Measurements from ENCODE around the gene RBPJL. TPM values are rescaled to one million over a fixed set of nuclear protein-coding genes. Genes with fewer than 3 reads are reported as not detected.
"Not testable (repeated sequence)": the region's sequence is repeated elsewhere in the genome, so short reads cannot be mapped to it uniquely, and the experiment has no call there.

The RBPJL gene
- total RNA-seq, 4 donors from 2014 or later = not detected

GRCh38 chr20:45347936-45348778 is 41.5 kb downstream of the RBPJL start, which contains the start of gene SDC4:
SDC4 (minus strand) TSS chr20:45348424; CDS start chr20:45348384, 40 bp downstream.
- no peaks in the 10 kb centered on the region for H3K27me3 ChIP-seq
- H3K9me3 ChIP-seq = no peaks in the 10 kb centered on the region
- 0% methylated on average over 3 of the region's 77 CpGs; no CpG with 5 or more reads in 1 of the 2 donors for WGBS, 2 donors (ENCODE audit: low coverage in 1 of 2)
- peak within 1 kb of the TSS; percentile 85 to 96 (median 95) for H3K27ac ChIP-seq
- TF ChIP-seq POLR2A (IDR thresholded peaks at IDR 0.05) (peak; percentile 98), EP300 (IDR thresholded peaks at IDR 0.05) (no peak), CTCF (IDR thresholded peaks at IDR 0.05) (no peak), POLR2AphosphoS5 (IDR thresholded peaks at IDR 0.05) (peak; percentile 100)
- peaks cover 5 to 54% (median 38%) of the 10 kb centered on the region in 3 donors for H3K4me1 ChIP-seq
- ATAC-seq = peak; percentile 85
- H3K36me3 ChIP-seq = no peaks in the 10 kb centered on the region
- H3K4me3 ChIP-seq = peak within 1 kb of the TSS; percentile 70 to 80

DNA sequence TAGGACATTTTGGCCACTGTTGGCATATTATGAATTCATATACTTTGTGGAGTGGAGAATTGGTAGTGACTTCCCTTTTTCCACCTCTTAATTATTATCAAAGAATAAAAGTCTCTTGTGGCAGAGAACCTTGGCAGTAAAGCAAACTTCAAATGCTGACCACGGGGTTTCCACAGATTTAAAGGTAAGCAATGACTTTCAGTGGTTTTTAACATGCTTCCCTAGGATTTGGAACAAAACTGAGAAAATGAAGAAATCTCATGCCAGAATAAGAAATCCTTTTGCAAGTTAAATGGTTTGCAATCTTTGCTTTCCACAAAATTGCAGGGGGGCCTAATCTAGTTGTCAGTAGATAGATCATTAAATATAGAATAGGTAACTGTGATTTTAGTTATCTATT is 43.6 kb downstream of the RBPJL start:
- no peak overlapping the region for H3K4me3 ChIP-seq
- ATAC-seq = no peak
- peaks cover 3 to 48% (median 19%) of the 10 kb centered on the region in 3 donors for H3K4me1 ChIP-seq
- no peaks in the 10 kb centered on the region for H3K9me3 ChIP-seq
- H3K27me3 ChIP-seq = no peaks in the 10 kb centered on the region
- 80 to 87% methylated on average over 1 of the region's 1 CpG for WGBS, 2 donors (ENCODE audit: low coverage in 1 of 2)
- H3K36me3 ChIP-seq = no peaks in the 10 kb centered on the region
- H3K27ac ChIP-seq = no peak overlapping the region
- TF ChIP-seq EP300 (IDR thresholded peaks at IDR 0.05) (no peak), POLR2A (IDR thresholded peaks at IDR 0.05) (no peak), CTCF (IDR thresholded peaks at IDR 0.05) (no peak), POLR2AphosphoS5 (IDR thresholded peaks at IDR 0.05) (no peak)

DNA sequence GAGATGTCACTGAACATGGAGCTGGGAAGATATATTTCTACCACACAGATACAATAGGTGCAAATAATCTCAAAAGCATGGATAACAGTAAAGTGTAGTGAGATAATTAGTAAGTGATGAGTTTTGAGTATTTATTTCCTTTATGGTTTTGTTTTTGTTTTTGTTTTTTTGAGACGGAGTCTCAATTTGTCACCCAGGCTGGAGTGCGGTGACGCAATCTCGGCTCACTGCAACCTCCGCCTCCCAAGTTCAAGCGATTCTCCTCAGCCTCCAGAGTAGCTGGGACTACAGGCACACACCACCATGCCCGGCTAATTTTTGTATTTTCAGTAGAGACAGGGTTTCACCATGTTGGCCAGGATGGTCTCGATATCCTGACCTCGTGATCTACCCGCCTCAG is 44.2 kb downstream of the RBPJL start:
- peaks cover 6 to 48% (median 13%) of the 10 kb centered on the region in 3 donors for H3K4me1 ChIP-seq
- not testable (repeated sequence) for ATAC-seq, H3K27ac ChIP-seq, H3K27me3 ChIP-seq, H3K9me3 ChIP-seq, H3K4me3 ChIP-seq, H3K36me3 ChIP-seq
- WGBS, 2 donors (ENCODE audit: low coverage in 1 of 2) = 94 to 100% methylated on average over 2 to 10 of the region's 10 CpGs

- no peak for ATAC-seq
- 74 to 76% methylated on average over 3 of the region's 3 CpGs for WGBS, 2 donors (ENCODE audit: low coverage in 1 of 2)
- TF ChIP-seq POLR2A (IDR thresholded peaks at IDR 0.05) (no peak), EP300 (IDR thresholded peaks at IDR 0.05) (no peak), POLR2AphosphoS5 (IDR thresholded peaks at IDR 0.05) (no peak), CTCF (IDR thresholded peaks at IDR 0.05) (no peak)
- no peaks in the 10 kb centered on the region for H3K36me3 ChIP-seq
- H3K27me3 ChIP-seq = no peaks in the 10 kb centered on the region
- no peaks in the 10 kb centered on the region for H3K9me3 ChIP-seq
- no peak overlapping the region for H3K27ac ChIP-seq
- H3K4me3 ChIP-seq = no peak overlapping the region
- H3K4me1 ChIP-seq = peaks cover 6 to 48% (median 6%) of the 10 kb centered on the region in 3 donors
Observed at GRCh38 chr20:45352729-45353128, 46.1 kb downstream of the RBPJL start.

DNA sequence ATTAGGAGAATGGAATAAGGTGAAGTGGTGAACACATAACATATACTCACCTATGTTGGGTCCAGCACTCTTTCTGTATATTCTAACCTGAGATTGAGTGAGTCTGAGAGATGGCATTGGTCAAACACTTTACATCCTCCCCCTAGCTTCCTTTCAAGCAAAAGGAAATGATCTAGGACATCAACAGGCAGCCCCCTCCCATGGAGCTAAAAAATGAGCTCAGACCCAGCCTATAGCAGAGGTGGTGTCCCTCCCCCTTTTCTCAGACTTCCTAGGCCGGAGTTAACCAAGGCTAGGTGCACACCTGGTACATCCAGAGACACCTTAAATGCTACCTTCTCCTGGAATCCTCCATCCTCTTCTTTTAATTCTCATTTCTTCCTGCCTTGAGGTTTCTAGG is 47.1 kb downstream of the RBPJL start:
- Histone ChIP-seq H3K27ac (peak overlapping the region; percentile 70 to 94 (median 84)), H3K36me3 (no peaks in the 10 kb centered on the region), H3K27me3 (no peaks in the 10 kb centered on the region), H3K4me1 (peaks cover 6 to 53% (median 9%) of the 10 kb centered on the region in 3 donors), H3K9me3 (no peaks in the 10 kb centered on the region), H3K4me3 (no peak overlapping the region)
- 63 to 100% methylated on average over 1 of the region's 1 CpG for WGBS, 2 donors (ENCODE audit: low coverage in 1 of 2)
- TF ChIP-seq EP300 (IDR thresholded peaks at IDR 0.05) = no peak
- TF ChIP-seq POLR2AphosphoS5 (IDR thresholded peaks at IDR 0.05) = no peak
- TF ChIP-seq POLR2A (IDR thresholded peaks at IDR 0.05) = no peak
- no peak for TF ChIP-seq CTCF (IDR thresholded peaks at IDR 0.05)
- ATAC-seq = no peak

Data from gastroesophageal sphincter (tissue), 4 donors.